Inflammatory macrophage treated with lipopolysaccharide for 4 hours (primary cell): ENCODE data around the gene GCK.
"Not testable (repeated sequence)": the region's sequence is repeated elsewhere in the genome, so short reads cannot be mapped to it uniquely, and the experiment has no call there.

ENCODE experiments used
- DNase-seq: peaks from one replicate; pipeline ENCODE4 v3.0.0-alpha.2; 2020

The GCK gene

GRCh38 chr7:44176486-44176885 lies 12.8 kb downstream of the GCK start:
- no peak for DNase-seq

DNA sequence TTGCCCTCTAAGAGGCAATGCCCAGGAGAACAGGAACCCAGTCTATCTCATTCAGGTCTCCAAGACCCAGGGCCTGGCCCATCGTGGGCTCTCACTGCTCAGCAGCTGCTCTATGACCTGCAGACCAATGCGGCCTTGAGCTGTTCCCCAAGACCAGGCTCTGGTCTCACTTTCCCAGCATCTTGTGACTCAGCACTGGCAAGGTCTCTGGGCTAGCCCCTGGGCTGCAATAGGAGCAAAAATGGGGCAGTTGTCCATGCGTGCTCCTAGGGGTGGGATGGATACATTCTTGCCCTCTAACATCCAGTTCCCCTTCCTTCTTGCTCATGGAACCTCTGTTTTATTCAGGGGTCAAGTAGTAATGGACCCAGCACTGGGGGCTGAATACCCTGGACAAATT lies 13.5 kb downstream of the GCK start:
- DNase-seq, result no peak

DNA sequence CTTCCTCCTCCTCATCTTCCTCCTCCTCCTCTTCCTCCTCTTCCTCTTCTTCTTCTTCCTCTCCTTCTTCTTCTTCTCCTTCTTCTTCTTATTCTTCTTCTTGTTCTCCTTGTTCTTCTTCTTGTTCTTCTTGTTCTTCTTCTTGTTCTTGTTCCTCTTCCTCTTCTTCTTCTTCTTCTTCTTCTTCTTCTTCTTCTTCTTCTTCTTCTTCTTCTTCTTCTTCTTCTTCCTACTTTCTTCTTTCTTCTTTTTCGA lies 14.6 kb downstream of the GCK start:
- not testable (repeated sequence) for DNase-seq

DNA sequence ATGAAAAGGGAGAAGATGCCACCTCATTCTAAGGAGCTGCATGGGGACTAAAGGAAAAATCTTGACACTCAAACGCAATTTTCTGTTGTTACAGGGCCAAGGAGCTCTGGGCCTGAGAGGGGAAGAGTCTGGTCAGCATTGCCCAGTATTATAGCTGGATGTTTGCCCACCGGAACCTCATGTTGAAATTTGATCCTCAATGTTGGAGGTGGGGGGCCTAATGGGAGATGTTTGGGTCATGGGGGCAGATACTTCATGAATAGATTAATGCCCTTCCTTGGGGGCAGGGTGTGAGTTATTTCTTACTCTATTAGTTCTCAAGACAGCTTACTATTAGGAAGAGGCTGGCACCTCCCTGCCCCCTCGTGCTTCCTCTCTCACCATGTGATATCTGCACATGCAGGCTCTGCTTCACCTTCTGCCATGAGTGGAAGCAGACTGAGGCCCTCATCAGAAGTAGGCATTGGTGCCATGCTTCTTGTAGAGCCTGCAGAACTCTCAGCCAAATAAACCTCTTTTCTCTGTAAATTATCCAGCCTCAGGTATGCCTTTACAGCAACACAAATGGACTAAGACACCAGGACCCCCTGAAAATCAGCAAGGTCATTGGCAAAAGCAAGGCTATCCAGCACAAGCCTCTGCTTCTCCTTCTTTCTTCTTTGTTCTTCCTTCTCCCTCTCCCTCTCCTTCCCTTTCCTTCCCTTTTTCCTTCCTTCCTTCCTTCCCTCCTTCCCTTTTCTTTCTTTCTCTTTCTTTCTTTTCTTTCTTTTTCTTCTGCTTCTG lies 15.1 kb downstream of the GCK start:
- DNase-seq, result no peak

GRCh38 chr7:44172803-44173424 lies 16.3 kb downstream of the GCK start:
- DNase-seq, result no peak

- no peak for DNase-seq
These were observed 16.9 kb downstream of the GCK start for GRCh38 chr7:44172352-44172751.

DNA sequence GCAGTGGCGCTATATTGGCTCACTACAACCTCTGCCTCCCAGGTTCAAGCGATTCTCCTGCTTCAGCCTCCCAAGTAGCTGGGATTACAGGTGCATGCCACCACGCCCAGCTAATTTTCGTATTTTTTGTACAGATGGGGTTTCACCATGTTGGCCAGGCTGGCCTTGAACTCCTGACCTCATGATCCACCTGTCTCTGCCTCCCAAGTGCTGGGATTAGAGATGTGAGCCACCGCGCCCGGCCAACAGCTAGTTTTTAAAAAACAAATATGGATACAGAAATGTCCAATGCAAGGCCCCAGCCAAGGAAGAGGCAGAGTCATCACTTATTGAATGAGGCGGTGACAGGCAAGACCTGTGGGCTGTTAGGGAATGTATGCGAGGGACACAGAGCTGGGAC lies 17.3 kb downstream of the GCK start:
- not testable (repeated sequence) for DNase-seq

GRCh38 chr7:44167920-44168319 lies 21.3 kb downstream of the GCK start:
- peak; percentile 52 for DNase-seq

DNA sequence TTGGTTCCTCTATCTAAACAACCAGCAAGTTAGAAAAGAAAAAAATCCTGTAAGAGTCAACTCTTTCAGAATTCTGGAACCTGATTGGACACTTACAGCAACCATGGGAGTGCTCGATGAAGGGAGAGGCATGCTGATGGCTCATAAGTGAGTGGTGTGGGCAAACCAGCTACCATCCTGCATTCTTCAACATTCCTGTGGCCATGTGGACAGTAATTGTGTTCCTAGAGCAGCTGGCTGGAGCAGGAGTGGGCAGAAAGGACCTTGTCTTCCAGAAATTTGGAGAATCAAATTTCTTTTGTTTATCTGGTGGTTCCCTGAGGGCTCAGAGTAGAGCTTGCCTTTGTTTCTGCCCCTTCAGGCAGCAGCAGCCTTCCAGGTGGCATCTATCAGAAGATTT lies 25.6 kb downstream of the GCK start:
- no peak for DNase-seq

DNA sequence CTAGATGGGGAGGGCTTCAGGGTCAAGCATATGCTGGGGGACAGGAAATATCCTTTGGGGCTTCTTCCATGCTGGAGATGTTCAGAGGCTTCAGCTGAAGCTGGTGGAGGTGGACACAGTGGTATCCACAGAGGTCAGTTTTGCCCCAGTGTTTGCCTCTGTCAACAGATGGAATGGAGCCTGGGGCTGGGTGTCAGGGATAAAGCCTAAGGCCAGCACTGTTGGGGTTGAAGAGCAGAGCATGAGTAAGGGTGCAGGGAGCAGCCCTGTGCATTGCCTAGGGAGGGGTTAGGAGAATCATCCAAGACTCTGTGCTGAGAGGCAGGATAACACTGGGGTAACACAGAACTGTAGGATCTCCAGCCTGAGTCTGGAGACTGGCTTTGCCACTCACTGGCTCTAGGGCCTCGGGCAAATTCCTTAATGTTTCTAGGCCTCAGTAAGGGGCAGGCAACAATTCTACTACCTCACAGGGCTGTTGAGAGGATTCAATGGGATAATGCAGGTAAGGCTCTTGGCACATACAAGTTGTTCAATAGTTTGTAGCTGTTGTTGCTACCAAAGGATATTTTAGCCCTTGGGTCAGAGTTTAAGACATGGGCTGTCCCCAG lies 26.3 kb downstream of the GCK start:
- no peak for DNase-seq

- DNase-seq, result no peak
These were observed 27.1 kb downstream of the GCK start for GRCh38 chr7:44162179-44162578.

DNA sequence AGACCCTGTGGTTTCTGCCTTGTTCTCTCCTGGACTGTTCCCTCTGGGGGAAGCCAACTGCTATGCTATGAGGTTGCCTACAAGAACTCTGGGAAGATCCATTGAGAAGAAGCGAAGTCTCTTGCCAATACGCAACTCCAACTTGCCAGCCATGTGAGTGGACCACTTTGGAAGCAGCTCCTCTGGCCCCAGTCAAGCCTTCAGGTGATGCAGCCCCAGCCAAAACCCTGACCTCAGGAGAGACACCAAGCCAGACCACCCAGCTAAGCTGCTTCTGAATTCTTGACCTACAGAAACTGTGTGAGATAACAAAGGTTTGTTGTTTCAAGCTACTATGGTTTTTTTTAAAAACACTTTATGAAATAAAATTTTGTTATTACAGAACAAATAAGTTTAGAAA lies 27.9 kb downstream of the GCK start:
- no peak for DNase-seq

DNA sequence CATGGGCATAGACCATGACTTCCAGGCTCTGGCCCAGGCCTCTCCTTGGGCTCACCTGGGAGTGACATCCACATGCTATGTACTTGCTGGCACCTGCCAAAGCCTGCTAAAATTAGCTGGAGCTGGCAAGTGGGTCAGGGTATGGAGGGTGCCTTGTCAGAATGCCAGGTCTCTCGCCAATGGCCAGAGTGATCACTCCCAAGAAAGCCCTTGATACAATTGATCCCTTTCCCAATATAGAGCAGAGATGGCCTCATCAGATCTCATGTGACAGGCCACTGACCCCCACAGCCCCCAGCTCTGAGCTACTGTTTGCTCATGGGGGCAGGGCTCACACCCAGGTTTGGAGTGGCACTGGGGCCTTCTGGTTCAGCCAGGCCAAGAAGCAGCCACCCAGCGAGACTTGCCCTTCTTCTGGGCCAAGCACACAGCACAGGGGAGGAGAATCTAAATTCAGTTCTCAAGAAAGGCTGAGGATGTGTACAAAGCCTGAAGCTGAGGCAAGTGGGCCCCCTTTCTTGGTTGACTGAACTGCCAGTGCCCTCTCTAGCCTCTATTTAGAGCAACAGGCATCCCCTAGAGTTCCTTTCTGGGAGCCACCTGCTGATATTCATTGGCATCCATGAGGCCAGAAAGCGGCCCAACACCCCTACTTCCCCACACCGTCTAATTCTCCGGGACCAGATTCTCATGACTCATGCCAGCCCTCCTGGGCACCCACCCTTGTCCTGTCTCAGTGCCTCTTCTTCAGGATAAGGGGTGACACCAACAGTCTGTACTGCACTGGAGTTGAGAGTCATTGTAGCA lies 29.2 kb downstream of the GCK start:
- DNase-seq, result no peak

GRCh38 chr7:44158873-44159631 lies 30.2 kb downstream of the GCK start:
- no peak for DNase-seq

GRCh38 chr7:44158096-44158872 lies 31.0 kb downstream of the GCK start:
- DNase-seq, result no peak

DNA sequence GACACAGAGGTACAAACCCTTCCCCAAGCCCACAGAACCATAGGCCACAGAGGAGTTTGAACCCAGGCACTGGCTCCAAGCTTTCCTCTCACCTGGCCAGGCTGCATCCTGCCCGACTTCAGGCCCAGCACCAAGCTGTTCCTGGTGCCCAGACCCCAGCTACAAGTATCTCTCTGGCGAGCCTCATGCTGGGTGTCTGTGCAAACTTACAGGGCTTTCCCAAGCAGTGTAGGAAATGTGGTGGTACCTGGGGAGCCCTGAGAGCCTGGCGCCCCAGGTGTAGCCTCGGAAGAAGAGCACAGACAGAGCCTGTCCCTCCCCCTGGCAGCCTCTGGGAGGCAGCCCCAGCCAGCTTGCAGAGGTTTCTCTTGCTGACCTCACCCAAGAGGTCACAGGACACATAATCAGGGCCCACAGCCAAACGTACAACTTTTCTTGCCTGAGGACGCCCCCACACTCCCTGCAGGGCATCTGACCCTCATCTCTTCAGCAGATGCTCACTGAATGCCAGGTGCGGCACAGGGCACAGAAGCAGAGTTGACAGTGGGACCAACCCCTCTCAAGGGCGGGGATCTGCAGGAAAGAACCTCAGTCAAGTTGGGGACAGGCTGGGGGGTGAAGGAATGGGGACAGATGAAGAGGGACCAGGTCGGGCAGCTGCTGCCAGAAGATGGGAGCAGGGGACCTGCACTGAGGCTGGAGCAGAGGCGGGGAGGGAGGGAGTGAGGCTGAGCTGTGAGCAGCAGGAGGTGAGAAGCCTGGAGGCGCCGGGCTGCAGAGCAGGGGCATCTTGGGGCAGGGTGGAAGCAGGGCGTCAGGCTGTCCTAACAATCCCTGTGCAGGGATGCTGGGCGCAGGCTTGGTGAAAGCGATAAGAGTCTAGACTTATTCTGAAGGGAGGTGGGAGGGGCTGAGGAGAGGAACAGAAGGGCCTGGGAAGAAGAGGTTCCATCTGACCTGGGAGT lies 31.8 kb downstream of the GCK start:
- DNase-seq, result no peak

- DNase-seq, result no peak
These were observed 32.7 kb downstream of the GCK start for GRCh38 chr7:44156453-44157010.

DNA sequence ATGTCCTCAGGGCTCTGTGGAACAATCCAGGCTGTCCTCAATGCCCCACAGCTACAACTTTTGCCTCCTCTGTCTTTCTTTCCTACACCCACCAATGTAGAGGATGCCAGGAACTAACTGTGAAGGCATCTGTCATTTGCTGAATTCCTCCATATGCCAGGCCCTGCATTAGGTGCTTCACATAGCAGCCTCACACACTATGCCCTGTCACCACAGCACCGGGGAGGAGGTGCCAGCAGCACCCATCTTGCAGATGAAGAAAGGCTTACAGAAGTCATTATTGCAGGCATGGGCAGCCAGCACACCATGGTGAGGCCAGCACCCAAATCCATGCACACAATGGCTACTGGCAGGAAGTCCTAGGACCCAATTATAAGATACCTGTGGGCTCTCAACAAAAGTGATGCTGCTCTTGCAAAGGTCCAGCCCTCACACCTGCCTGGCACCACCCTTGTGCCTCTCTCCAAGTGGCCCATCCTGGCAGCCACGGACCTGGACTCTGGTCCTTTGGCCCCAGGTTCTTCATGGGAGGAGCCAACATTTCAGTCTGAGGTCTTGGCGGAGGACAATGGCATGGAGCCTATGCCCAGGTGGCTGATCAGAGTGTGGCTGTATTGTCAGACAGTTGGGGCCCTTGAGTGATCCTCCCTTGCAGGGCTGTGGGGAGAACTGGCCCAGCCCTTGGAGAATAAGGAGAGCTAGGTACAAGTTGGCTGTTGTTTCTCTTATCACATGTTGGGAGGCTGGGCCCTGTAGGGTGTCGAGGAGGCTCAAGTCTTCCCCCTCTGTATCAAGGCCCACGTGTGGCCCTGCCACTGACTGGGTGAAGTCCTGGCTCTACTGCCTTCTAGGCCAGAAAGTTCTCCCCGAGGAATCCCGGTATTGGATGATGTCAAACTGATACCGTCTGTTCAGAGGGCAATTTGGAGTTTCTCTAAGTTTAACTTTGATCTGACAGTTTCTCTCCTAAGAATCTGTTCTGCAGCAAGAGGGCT lies 33.8 kb downstream of the GCK start:
- no peak for DNase-seq

GRCh38 chr7:44154703-44155102 lies 34.5 kb downstream of the GCK start:
- DNase-seq, result no peak
